ENCODE measurements around the gene IGF2R. TPM values are rescaled to one million over a fixed set of nuclear protein-coding genes. Genes with fewer than 3 reads are reported as not detected.

Gene IGF2R
- total and polyA plus RNA-seq, 2 experiments from 2014 or later: 8.1 to 30.9 TPM

DNA sequence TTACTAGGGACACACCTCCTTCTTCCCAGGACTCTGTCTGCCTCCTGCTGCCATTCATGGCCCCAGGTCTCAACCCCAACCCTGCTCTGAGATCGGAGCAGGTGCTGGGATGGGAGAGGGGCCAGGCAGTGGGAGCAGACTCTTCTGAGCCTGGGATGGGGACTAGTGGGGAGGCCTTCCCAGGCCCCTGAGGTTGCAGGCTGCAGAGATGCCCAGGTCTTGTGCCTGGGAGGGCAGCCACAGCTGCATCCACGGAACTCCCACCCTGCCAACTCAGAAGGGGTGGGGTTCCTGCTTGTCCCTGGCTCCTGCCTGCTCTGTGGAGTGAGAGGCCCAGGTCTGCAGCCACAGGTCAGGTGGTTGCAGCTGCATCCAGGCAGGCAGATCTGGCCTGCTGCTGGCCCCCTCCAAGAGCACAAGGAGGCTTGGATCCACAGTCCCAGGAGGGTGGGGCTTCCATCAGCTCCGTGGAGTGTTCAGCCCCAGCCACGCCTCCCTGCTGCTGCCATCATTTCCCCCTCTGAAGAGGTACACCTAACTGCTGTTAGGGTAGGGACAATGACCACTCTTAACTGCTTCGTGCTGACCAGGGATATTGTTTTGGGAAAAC is 149.8 kb downstream of the IGF2R start:
- no peaks in the 10 kb centered on the region for H3K27me3 ChIP-seq (replicated peaks; ENCODE audit: insufficient read depth)
- H3K36me3 ChIP-seq (ENCODE audit: low read depth): no peaks in the 10 kb centered on the region
- H3K27ac ChIP-seq: no peak overlapping the region
- H3K4me1 ChIP-seq (ENCODE audit: insufficient read depth): no peaks in the 10 kb centered on the region
- no peak overlapping the region for H3K4me3 ChIP-seq
- no peaks in the 10 kb centered on the region for H3F3A ChIP-seq (ENCODE audit: insufficient read depth)
- H3K9ac ChIP-seq: no peak overlapping the region
- no peak for TF ChIP-seq EZH2 (IDR thresholded peaks at IDR 0.05; ENCODE audit: insufficient read depth, poor library complexity, severe bottlenecking)
- no peak for TF ChIP-seq EZH2phosphoT487 (IDR thresholded peaks at IDR 0.05; ENCODE audit: insufficient read depth, low read depth)
- in situ Hi-C loops (cut with MboI): no loop called here
- no peaks in the 10 kb centered on the region for H4K20me1 ChIP-seq (ENCODE audit: insufficient read depth)
- 68 to 70% methylated on average over 5 of the region's 5 CpGs for WGBS, 2 experiments (ENCODE audit: low coverage in 1 of 2, low lambda C conversion rate in 2 of 2, missing lambda C conversion rate in 2 of 2)
- H3K9me2 ChIP-seq (ENCODE audit: insufficient read depth): no peaks in the 10 kb centered on the region
- no peaks in the 10 kb centered on the region for H3K79me2 ChIP-seq (ENCODE audit: insufficient read depth)
- DNase-seq: no peak
- H3K4me2 ChIP-seq (ENCODE audit: unreplicated experiment): no peak overlapping the region
- no peak overlapping the region for H2AFZ ChIP-seq
- H3K9me3 ChIP-seq (ENCODE audit: low read depth): no peaks in the 10 kb centered on the region

DNA sequence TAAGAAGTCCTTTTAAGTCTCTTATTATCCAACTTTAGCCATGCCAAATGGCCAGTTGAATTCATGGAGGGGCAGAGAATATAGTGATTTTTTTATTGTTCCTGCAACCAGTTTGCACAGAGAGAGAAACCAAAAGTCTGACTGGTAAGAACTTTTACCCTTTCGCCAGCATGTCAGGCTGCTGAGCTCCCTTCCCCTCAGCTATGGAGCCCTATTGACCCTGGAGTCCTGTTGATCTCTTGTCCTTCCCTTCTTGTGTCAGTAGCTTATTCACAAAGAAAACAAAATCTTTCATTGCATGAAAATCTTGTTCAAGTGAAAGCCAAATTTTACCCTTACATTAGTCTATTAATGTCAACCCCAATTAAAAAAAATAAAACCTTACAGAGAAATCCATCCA is 151.2 kb downstream of the IGF2R start:
- 93 to 100% methylated on average over 1 of the region's 1 CpG for WGBS, 2 experiments (ENCODE audit: low coverage in 1 of 2, low lambda C conversion rate in 2 of 2, missing lambda C conversion rate in 2 of 2)
- Histone ChIP-seq H2AFZ (no peak overlapping the region), H3K36me3 (ENCODE audit: low read depth) (no peaks in the 10 kb centered on the region), H3K79me2 (ENCODE audit: insufficient read depth) (no peaks in the 10 kb centered on the region), H3K4me2 (ENCODE audit: unreplicated experiment) (no peak overlapping the region), H3K9ac (no peak overlapping the region), H3K27me3 (replicated peaks; ENCODE audit: insufficient read depth) (no peaks in the 10 kb centered on the region), H3K27ac (no peak overlapping the region), H4K20me1 (ENCODE audit: insufficient read depth) (no peaks in the 10 kb centered on the region), H3K9me3 (ENCODE audit: low read depth) (no peaks in the 10 kb centered on the region), H3F3A (ENCODE audit: insufficient read depth) (no peaks in the 10 kb centered on the region), H3K9me2 (ENCODE audit: insufficient read depth) (no peaks in the 10 kb centered on the region), H3K4me1 (ENCODE audit: insufficient read depth) (no peaks in the 10 kb centered on the region), H3K4me3 (no peak overlapping the region)
- TF ChIP-seq EZH2 (IDR thresholded peaks at IDR 0.05; ENCODE audit: insufficient read depth, poor library complexity, severe bottlenecking): no peak
- TF ChIP-seq EZH2phosphoT487 (IDR thresholded peaks at IDR 0.05; ENCODE audit: insufficient read depth, low read depth): no peak
- no peak for DNase-seq
- in situ Hi-C loops (cut with MboI): no loop called here

DNA sequence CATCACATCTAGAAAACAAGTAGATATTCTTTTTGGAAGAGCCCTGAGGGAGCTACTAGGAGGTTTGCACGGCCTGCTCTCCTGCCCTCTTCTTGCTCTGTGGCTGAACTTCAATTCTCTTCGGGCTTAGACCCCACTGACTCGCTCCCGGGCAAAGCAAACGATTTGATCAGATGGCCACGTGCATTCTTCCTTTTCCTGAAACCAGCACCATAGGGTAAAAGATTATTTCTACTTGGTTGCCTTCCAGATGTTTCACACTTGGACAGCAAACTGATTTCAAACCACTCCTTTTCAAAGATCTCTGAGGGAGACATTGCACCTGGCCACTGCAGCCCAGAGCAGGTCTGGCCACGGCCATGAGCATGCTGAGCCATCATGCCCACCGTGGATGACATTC is 152.7 kb downstream of the IGF2R start, which contains the start of gene SLC22A1:
SLC22A1 (plus strand) TSS at position 258 of the 400 bp plus-strand sequence; CDS start at position 379, 121 bp downstream.
- TF ChIP-seq EZH2phosphoT487 (IDR thresholded peaks at IDR 0.05; ENCODE audit: insufficient read depth, low read depth) (no peak), EZH2 (IDR thresholded peaks at IDR 0.05; ENCODE audit: insufficient read depth, poor library complexity, severe bottlenecking) (no peak)
- Histone ChIP-seq H2AFZ (no peak within 1 kb of the TSS), H3K4me3 (no peak within 1 kb of the TSS), H3F3A (ENCODE audit: insufficient read depth) (no peaks in the 10 kb centered on the region), H3K9ac (no peak within 1 kb of the TSS), H3K4me2 (ENCODE audit: unreplicated experiment) (no peak within 1 kb of the TSS), H3K9me2 (ENCODE audit: insufficient read depth) (no peaks in the 10 kb centered on the region), H3K4me1 (ENCODE audit: insufficient read depth) (no peaks in the 10 kb centered on the region), H4K20me1 (ENCODE audit: insufficient read depth) (no peaks in the 10 kb centered on the region), H3K27ac (no peak within 1 kb of the TSS), H3K36me3 (ENCODE audit: low read depth) (no peaks in the 10 kb centered on the region), H3K79me2 (ENCODE audit: insufficient read depth) (no peaks in the 10 kb centered on the region), H3K9me3 (ENCODE audit: low read depth) (no peaks in the 10 kb centered on the region), H3K27me3 (replicated peaks; ENCODE audit: insufficient read depth) (no peaks in the 10 kb centered on the region)
- WGBS, 2 experiments (ENCODE audit: low coverage in 1 of 2, low lambda C conversion rate in 2 of 2, missing lambda C conversion rate in 2 of 2): 86 to 94% methylated on average over 8 of the region's 8 CpGs
- in situ Hi-C loops (cut with MboI): no loop called here
- DNase-seq: no peak

DNA sequence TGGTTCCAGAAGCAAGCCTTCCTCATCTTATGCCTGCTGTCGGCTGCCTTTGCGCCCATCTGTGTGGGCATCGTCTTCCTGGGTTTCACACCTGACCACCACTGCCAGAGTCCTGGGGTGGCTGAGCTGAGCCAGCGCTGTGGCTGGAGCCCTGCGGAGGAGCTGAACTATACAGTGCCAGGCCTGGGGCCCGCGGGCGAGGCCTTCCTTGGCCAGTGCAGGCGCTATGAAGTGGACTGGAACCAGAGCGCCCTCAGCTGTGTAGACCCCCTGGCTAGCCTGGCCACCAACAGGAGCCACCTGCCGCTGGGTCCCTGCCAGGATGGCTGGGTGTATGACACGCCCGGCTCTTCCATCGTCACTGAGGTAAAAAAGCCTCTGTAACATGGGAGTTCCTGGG is 153.1 kb downstream of the IGF2R start:
- H3K9ac ChIP-seq: no peak overlapping the region
- no peaks in the 10 kb centered on the region for H3F3A ChIP-seq (ENCODE audit: insufficient read depth)
- no peak overlapping the region for H3K4me3 ChIP-seq
- WGBS, 2 experiments (ENCODE audit: low coverage in 1 of 2, low lambda C conversion rate in 2 of 2, missing lambda C conversion rate in 2 of 2): 97 to 98% methylated on average over 14 of the region's 14 CpGs
- H3K4me1 ChIP-seq (ENCODE audit: insufficient read depth): no peaks in the 10 kb centered on the region
- H3K27ac ChIP-seq: no peak overlapping the region
- no peaks in the 10 kb centered on the region for H3K79me2 ChIP-seq (ENCODE audit: insufficient read depth)
- no peaks in the 10 kb centered on the region for H4K20me1 ChIP-seq (ENCODE audit: insufficient read depth)
- no peak for DNase-seq
- no peaks in the 10 kb centered on the region for H3K9me2 ChIP-seq (ENCODE audit: insufficient read depth)
- no peak overlapping the region for H2AFZ ChIP-seq
- H3K4me2 ChIP-seq (ENCODE audit: unreplicated experiment): no peak overlapping the region
- H3K9me3 ChIP-seq (ENCODE audit: low read depth): no peaks in the 10 kb centered on the region
- H3K27me3 ChIP-seq (replicated peaks; ENCODE audit: insufficient read depth): no peaks in the 10 kb centered on the region
- H3K36me3 ChIP-seq (ENCODE audit: low read depth): no peaks in the 10 kb centered on the region
- TF ChIP-seq EZH2 (IDR thresholded peaks at IDR 0.05; ENCODE audit: insufficient read depth, poor library complexity, severe bottlenecking) (no peak), EZH2phosphoT487 (IDR thresholded peaks at IDR 0.05; ENCODE audit: insufficient read depth, low read depth) (no peak)
- in situ Hi-C loops (cut with MboI): no loop called here
